Measurements from ENCODE around the gene CDC42SE2.

CDC42SE2 gene

GRCh38 chr5:131381021-131381420, 117.2 kb downstream of the CDC42SE2 start:
- Histone ChIP-seq H3K4me1 (ENCODE audit: control insufficient read depth in 5 of 5, insufficient read depth in 5 of 5, low read length in 5 of 5) (peaks cover 6 to 51% (median 41%) of the 10 kb centered on the region in 5 donors), H3K9ac (ENCODE audit: low read length in 5 of 5) (peak overlapping the region in 2 of 5 donors; percentile 1 to 48), H3K9me3 (ENCODE audit: control insufficient read depth in 5 of 5, low read length in 5 of 5) (no peaks in the 10 kb centered on the region), H3K36me3 (ENCODE audit: control insufficient read depth in 5 of 5, insufficient read depth in 5 of 5, low read length in 5 of 5) (peaks cover 0 to 6% (median 0%) of the 10 kb centered on the region in 5 donors), H3K27me3 (ENCODE audit: control insufficient read depth in 5 of 5, insufficient read depth in 4 of 5, low read length in 5 of 5) (no peaks in the 10 kb centered on the region), H3K27ac (ENCODE audit: low read depth, low read length) (peak overlapping the region; percentile 95), H3K4me3 (ENCODE audit: low read depth in 1 of 5, low read length in 5 of 5) (peak overlapping the region in 1 of 5 donors; percentile 33)

GRCh38 chr5:131381777-131382176, 117.9 kb downstream of the CDC42SE2 start:
- no peaks in the 10 kb centered on the region for H3K27me3 ChIP-seq (ENCODE audit: control insufficient read depth in 5 of 5, insufficient read depth in 4 of 5, low read length in 5 of 5)
- peaks cover 6 to 54% (median 42%) of the 10 kb centered on the region in 5 donors for H3K4me1 ChIP-seq (ENCODE audit: control insufficient read depth in 5 of 5, insufficient read depth in 5 of 5, low read length in 5 of 5)
- H3K27ac ChIP-seq (ENCODE audit: low read depth, low read length): peak overlapping the region; percentile 95
- no peak overlapping the region for H3K9ac ChIP-seq (ENCODE audit: low read length in 5 of 5)
- H3K4me3 ChIP-seq (ENCODE audit: low read depth in 1 of 5, low read length in 5 of 5): no peak overlapping the region
- H3K36me3 ChIP-seq (ENCODE audit: control insufficient read depth in 5 of 5, insufficient read depth in 5 of 5, low read length in 5 of 5): peaks cover 0 to 9% (median 3%) of the 10 kb centered on the region in 5 donors
- H3K9me3 ChIP-seq (ENCODE audit: control insufficient read depth in 5 of 5, low read length in 5 of 5): no peaks in the 10 kb centered on the region

- Histone ChIP-seq H3K9ac (ENCODE audit: low read length in 5 of 5) (no peak overlapping the region), H3K27ac (ENCODE audit: low read depth, low read length) (peak overlapping the region; percentile 95), H3K4me1 (ENCODE audit: control insufficient read depth in 5 of 5, insufficient read depth in 5 of 5, low read length in 5 of 5) (peaks cover 6 to 52% (median 42%) of the 10 kb centered on the region in 5 donors), H3K27me3 (ENCODE audit: control insufficient read depth in 5 of 5, insufficient read depth in 4 of 5, low read length in 5 of 5) (no peaks in the 10 kb centered on the region), H3K4me3 (ENCODE audit: low read depth in 1 of 5, low read length in 5 of 5) (no peak overlapping the region), H3K36me3 (ENCODE audit: control insufficient read depth in 5 of 5, insufficient read depth in 5 of 5, low read length in 5 of 5) (peaks cover 0 to 16% (median 4%) of the 10 kb centered on the region in 5 donors), H3K9me3 (ENCODE audit: control insufficient read depth in 5 of 5, low read length in 5 of 5) (no peaks in the 10 kb centered on the region)
Measured at GRCh38 chr5:131382407-131383395, 118.8 kb downstream of the CDC42SE2 start.

- Histone ChIP-seq H3K27ac (ENCODE audit: low read depth, low read length) (no peak overlapping the region), H3K36me3 (ENCODE audit: control insufficient read depth in 5 of 5, insufficient read depth in 5 of 5, low read length in 5 of 5) (peaks cover 0 to 18% (median 4%) of the 10 kb centered on the region in 5 donors), H3K9me3 (ENCODE audit: control insufficient read depth in 5 of 5, low read length in 5 of 5) (no peaks in the 10 kb centered on the region), H3K27me3 (ENCODE audit: control insufficient read depth in 5 of 5, insufficient read depth in 4 of 5, low read length in 5 of 5) (no peaks in the 10 kb centered on the region), H3K4me1 (ENCODE audit: control insufficient read depth in 5 of 5, insufficient read depth in 5 of 5, low read length in 5 of 5) (peaks cover 3 to 40% (median 35%) of the 10 kb centered on the region in 5 donors), H3K9ac (ENCODE audit: low read length in 5 of 5) (no peak overlapping the region), H3K4me3 (ENCODE audit: low read depth in 1 of 5, low read length in 5 of 5) (no peak overlapping the region)
Measured at GRCh38 chr5:131384173-131384572, 120.3 kb downstream of the CDC42SE2 start.

GRCh38 chr5:131384616-131385214, 120.9 kb downstream of the CDC42SE2 start:
- H3K9ac ChIP-seq (ENCODE audit: low read length in 5 of 5): no peak overlapping the region
- no peak overlapping the region for H3K4me3 ChIP-seq (ENCODE audit: low read depth in 1 of 5, low read length in 5 of 5)
- H3K27ac ChIP-seq (ENCODE audit: low read depth, low read length): no peak overlapping the region
- peaks cover 3 to 35% (median 31%) of the 10 kb centered on the region in 5 donors for H3K4me1 ChIP-seq (ENCODE audit: control insufficient read depth in 5 of 5, insufficient read depth in 5 of 5, low read length in 5 of 5)
- H3K27me3 ChIP-seq (ENCODE audit: control insufficient read depth in 5 of 5, insufficient read depth in 4 of 5, low read length in 5 of 5): no peaks in the 10 kb centered on the region
- H3K36me3 ChIP-seq (ENCODE audit: control insufficient read depth in 5 of 5, insufficient read depth in 5 of 5, low read length in 5 of 5): peaks cover 2 to 18% (median 6%) of the 10 kb centered on the region in 5 donors
- H3K9me3 ChIP-seq (ENCODE audit: control insufficient read depth in 5 of 5, low read length in 5 of 5): no peaks in the 10 kb centered on the region

- H3K27ac ChIP-seq (ENCODE audit: low read depth, low read length): peak overlapping the region; percentile 14
Measured at GRCh38 chr5:131386124-131386523, 122.3 kb downstream of the CDC42SE2 start.

GRCh38 chr5:131386779-131387178, 122.9 kb downstream of the CDC42SE2 start:
- Histone ChIP-seq H3K4me3 (ENCODE audit: low read depth in 1 of 5, low read length in 5 of 5) (no peak overlapping the region), H3K36me3 (ENCODE audit: control insufficient read depth in 5 of 5, insufficient read depth in 5 of 5, low read length in 5 of 5) (peaks cover 2 to 22% (median 9%) of the 10 kb centered on the region in 5 donors), H3K27ac (ENCODE audit: low read depth, low read length) (peak overlapping the region; percentile 14), H3K9me3 (ENCODE audit: control insufficient read depth in 5 of 5, low read length in 5 of 5) (no peaks in the 10 kb centered on the region), H3K27me3 (ENCODE audit: control insufficient read depth in 5 of 5, insufficient read depth in 4 of 5, low read length in 5 of 5) (no peaks in the 10 kb centered on the region), H3K4me1 (ENCODE audit: control insufficient read depth in 5 of 5, insufficient read depth in 5 of 5, low read length in 5 of 5) (peaks cover 0 to 16% (median 14%) of the 10 kb centered on the region in 5 donors), H3K9ac (ENCODE audit: low read length in 5 of 5) (no peak overlapping the region)

More at GRCh38 chr5:131386124-131386523, 122.3 kb downstream of the CDC42SE2 start:
- H3K9ac ChIP-seq (ENCODE audit: low read length in 5 of 5): no peak overlapping the region
- H3K4me1 ChIP-seq (ENCODE audit: control insufficient read depth in 5 of 5, insufficient read depth in 5 of 5, low read length in 5 of 5): peaks cover 0 to 21% (median 20%) of the 10 kb centered on the region in 5 donors
- no peak overlapping the region for H3K4me3 ChIP-seq (ENCODE audit: low read depth in 1 of 5, low read length in 5 of 5)
- H3K9me3 ChIP-seq (ENCODE audit: control insufficient read depth in 5 of 5, low read length in 5 of 5): no peaks in the 10 kb centered on the region
- no peaks in the 10 kb centered on the region for H3K27me3 ChIP-seq (ENCODE audit: control insufficient read depth in 5 of 5, insufficient read depth in 4 of 5, low read length in 5 of 5)
- peaks cover 2 to 18% (median 9%) of the 10 kb centered on the region in 5 donors for H3K36me3 ChIP-seq (ENCODE audit: control insufficient read depth in 5 of 5, insufficient read depth in 5 of 5, low read length in 5 of 5)

GRCh38 chr5:131387255-131387654, 123.4 kb downstream of the CDC42SE2 start:
- no peak overlapping the region for H3K4me3 ChIP-seq (ENCODE audit: low read depth in 1 of 5, low read length in 5 of 5)
- no peaks in the 10 kb centered on the region for H3K9me3 ChIP-seq (ENCODE audit: control insufficient read depth in 5 of 5, low read length in 5 of 5)
- H3K27ac ChIP-seq (ENCODE audit: low read depth, low read length): peak overlapping the region; percentile 14
- H3K4me1 ChIP-seq (ENCODE audit: control insufficient read depth in 5 of 5, insufficient read depth in 5 of 5, low read length in 5 of 5): peaks cover 0 to 12% (median 9%) of the 10 kb centered on the region in 5 donors
- H3K9ac ChIP-seq (ENCODE audit: low read length in 5 of 5): no peak overlapping the region
- peaks cover 2 to 22% (median 13%) of the 10 kb centered on the region in 5 donors for H3K36me3 ChIP-seq (ENCODE audit: control insufficient read depth in 5 of 5, insufficient read depth in 5 of 5, low read length in 5 of 5)
- H3K27me3 ChIP-seq (ENCODE audit: control insufficient read depth in 5 of 5, insufficient read depth in 4 of 5, low read length in 5 of 5): no peaks in the 10 kb centered on the region

- peaks cover 10 to 34% (median 17%) of the 10 kb centered on the region in 5 donors for H3K36me3 ChIP-seq (ENCODE audit: control insufficient read depth in 5 of 5, insufficient read depth in 5 of 5, low read length in 5 of 5)
- H3K4me3 ChIP-seq (ENCODE audit: low read depth in 1 of 5, low read length in 5 of 5): no peak overlapping the region
- peaks cover 0 to 10% (median 9%) of the 10 kb centered on the region in 5 donors for H3K4me1 ChIP-seq (ENCODE audit: control insufficient read depth in 5 of 5, insufficient read depth in 5 of 5, low read length in 5 of 5)
- no peak overlapping the region for H3K9ac ChIP-seq (ENCODE audit: low read length in 5 of 5)
- no peak overlapping the region for H3K27ac ChIP-seq (ENCODE audit: low read depth, low read length)
- no peaks in the 10 kb centered on the region for H3K27me3 ChIP-seq (ENCODE audit: control insufficient read depth in 5 of 5, insufficient read depth in 4 of 5, low read length in 5 of 5)
- H3K9me3 ChIP-seq (ENCODE audit: control insufficient read depth in 5 of 5, low read length in 5 of 5): no peaks in the 10 kb centered on the region
Measured at GRCh38 chr5:131389096-131389868, 125.4 kb downstream of the CDC42SE2 start.

Measured in subcutaneous abdominal adipose tissue (tissue), 5 donors.